ENCODE measurements around the gene ACSL5. TPM values are rescaled to one million over a fixed set of nuclear protein-coding genes. Genes with fewer than 3 reads are reported as not detected.
A peak's percentile ranks its signal among the peaks of the same experiment; 100 is the strongest.

ACSL5 gene, protein sequence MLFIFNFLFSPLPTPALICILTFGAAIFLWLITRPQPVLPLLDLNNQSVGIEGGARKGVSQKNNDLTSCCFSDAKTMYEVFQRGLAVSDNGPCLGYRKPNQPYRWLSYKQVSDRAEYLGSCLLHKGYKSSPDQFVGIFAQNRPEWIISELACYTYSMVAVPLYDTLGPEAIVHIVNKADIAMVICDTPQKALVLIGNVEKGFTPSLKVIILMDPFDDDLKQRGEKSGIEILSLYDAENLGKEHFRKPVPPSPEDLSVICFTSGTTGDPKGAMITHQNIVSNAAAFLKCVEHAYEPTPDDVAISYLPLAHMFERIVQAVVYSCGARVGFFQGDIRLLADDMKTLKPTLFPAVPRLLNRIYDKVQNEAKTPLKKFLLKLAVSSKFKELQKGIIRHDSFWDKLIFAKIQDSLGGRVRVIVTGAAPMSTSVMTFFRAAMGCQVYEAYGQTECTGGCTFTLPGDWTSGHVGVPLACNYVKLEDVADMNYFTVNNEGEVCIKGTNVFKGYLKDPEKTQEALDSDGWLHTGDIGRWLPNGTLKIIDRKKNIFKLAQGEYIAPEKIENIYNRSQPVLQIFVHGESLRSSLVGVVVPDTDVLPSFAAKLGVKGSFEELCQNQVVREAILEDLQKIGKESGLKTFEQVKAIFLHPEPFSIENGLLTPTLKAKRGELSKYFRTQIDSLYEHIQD
- polyA plus RNA-seq: 10 to 100 TPM; 63.9 to 86.5 (median 78.4) TPM

DNA sequence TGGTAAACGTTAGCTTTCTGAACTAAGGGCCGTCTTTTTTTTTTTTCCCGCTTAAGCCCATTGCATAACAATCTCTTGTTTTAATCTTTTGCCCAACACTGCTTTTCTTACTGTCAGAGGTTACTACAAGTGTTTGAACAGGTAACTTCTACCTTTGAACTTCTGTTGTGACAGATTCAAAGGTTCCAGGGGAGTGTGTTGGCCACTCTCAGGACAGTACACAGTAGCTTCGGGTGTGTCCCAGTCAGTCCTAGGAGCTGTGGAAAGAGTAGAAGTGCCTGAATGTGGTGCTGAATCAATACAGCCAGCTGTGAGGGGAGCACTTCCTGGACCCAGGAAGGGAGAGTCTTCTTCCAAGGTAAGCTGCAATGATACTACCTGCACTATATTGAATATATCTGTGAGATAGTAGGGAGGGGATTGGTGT lies at the start of gene ACSL5:
ACSL5 (plus strand) TSS at position 205 of the 427 bp plus-strand sequence. CDS start 20,831 bp downstream, outside the sequence.
- Mint-ChIP-seq H3K27me3 (ENCODE audit: low read depth in 3 of 3) (peaks cover 3 to 8% (median 8%) of the 10 kb centered on the region in 3 donors), H3K4me1 (peaks cover 56 to 60% of the 10 kb centered on the region in 2 donors), H3K27ac (peak within 1 kb of the TSS; percentile 96 to 100 (median 99)), H3K9me3 (no peaks in the 10 kb centered on the region), H3K36me3 (peaks cover 0 to 3% (median 0%) of the 10 kb centered on the region in 3 donors), H3K4me3 (peak within 1 kb of the TSS; percentile 96 to 100 (median 99))
- no peak for DNase-seq

- H3K9me3 Mint-ChIP-seq: no peaks in the 10 kb centered on the region
- no peak overlapping the region for H3K27ac Mint-ChIP-seq
- DNase-seq: no peak
- no peak overlapping the region for H3K4me3 Mint-ChIP-seq
- no peaks in the 10 kb centered on the region for H3K36me3 Mint-ChIP-seq
- H3K4me1 Mint-ChIP-seq: no peaks in the 10 kb centered on the region
- H3K27me3 Mint-ChIP-seq (ENCODE audit: low read depth in 3 of 3): peaks cover under 1 to 5% (median 2%) of the 10 kb centered on the region in 3 donors
Measured at GRCh38 chr10:112327678-112328077, 46.2 kb upstream of the ACSL5 start.

- no peaks in the 10 kb centered on the region for H3K4me1 Mint-ChIP-seq
- no peak for DNase-seq
- no peak overlapping the region for H3K4me3 Mint-ChIP-seq
- no peaks in the 10 kb centered on the region for H3K9me3 Mint-ChIP-seq
- no peak overlapping the region for H3K27ac Mint-ChIP-seq
- H3K36me3 Mint-ChIP-seq: no peaks in the 10 kb centered on the region
- peaks cover 2 to 7% (median 5%) of the 10 kb centered on the region in 3 donors for H3K27me3 Mint-ChIP-seq (ENCODE audit: low read depth in 3 of 3)
Measured at GRCh38 chr10:112330162-112330561, 43.8 kb upstream of the ACSL5 start.

- H3K36me3 Mint-ChIP-seq: no peaks in the 10 kb centered on the region
- no peak overlapping the region for H3K27ac Mint-ChIP-seq
- H3K9me3 Mint-ChIP-seq: no peaks in the 10 kb centered on the region
- H3K27me3 Mint-ChIP-seq (ENCODE audit: low read depth in 3 of 3): peaks cover 2 to 8% (median 7%) of the 10 kb centered on the region in 3 donors
- no peak overlapping the region for H3K4me3 Mint-ChIP-seq
- no peaks in the 10 kb centered on the region for H3K4me1 Mint-ChIP-seq
- DNase-seq: no peak
Measured at GRCh38 chr10:112330607-112331160, 43.2 kb upstream of the ACSL5 start.

DNA sequence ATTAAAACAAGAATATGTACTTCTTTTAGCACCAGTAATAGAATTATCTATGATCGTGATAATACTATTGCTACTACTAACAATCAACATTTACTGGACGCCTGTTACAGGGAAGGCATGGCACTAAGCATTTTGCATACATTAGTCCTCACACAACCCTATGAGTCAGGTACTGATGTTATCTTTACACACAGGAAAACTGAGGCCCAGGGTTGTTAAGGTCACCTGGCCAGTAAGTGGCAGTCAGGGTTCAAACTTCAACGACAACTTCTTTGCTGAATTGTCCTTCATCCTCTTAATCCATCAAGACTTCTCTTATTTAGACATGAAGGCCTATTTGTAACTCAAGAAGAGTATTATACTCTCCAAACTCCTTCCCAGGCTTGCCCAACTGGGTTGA lies 41.9 kb upstream of the ACSL5 start:
- Mint-ChIP-seq H3K36me3 (no peaks in the 10 kb centered on the region), H3K9me3 (no peaks in the 10 kb centered on the region), H3K27me3 (ENCODE audit: low read depth in 3 of 3) (peaks cover 4 to 10% (median 7%) of the 10 kb centered on the region in 3 donors), H3K4me3 (no peak overlapping the region), H3K4me1 (no peaks in the 10 kb centered on the region), H3K27ac (no peak overlapping the region)
- DNase-seq: no peak

DNA sequence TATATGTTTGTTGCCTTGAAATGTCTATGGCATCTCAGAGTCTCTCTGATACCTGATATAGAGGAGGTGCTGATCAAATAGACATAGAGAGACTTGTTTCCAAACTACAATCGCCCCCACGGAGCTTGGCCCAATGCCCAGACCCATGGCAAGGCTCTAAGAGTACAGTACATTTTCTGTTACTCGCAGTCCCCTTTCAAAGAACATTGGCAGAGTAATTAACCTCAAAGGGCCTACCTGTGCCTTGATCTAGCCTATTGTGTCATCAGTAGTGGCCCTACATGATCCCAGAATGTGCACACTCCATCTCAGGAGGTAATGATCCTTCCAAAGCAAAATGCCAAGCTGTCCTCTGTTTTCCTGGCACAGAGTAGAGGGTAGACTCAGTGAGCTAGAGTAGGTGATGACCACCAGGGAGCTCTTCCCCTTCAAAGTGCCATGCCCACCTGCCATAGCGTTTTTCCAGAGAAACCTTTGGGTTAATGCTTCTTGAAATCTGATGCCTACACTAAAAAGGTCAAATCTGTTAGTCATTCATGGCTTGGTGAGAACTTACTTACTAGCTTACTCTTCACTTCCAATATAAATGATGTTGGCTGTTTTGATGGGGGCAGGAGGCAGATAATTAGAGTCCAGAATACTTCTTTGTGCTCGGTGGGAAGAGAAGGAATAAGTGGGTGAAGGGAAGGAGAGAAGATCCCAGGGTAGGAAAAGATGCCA lies 41.2 kb upstream of the ACSL5 start:
- no peaks in the 10 kb centered on the region for H3K36me3 Mint-ChIP-seq
- no peak overlapping the region for H3K27ac Mint-ChIP-seq
- H3K4me3 Mint-ChIP-seq: no peak overlapping the region
- peaks cover 4 to 12% (median 7%) of the 10 kb centered on the region in 3 donors for H3K27me3 Mint-ChIP-seq (ENCODE audit: low read depth in 3 of 3)
- DNase-seq: no peak
- H3K9me3 Mint-ChIP-seq: no peaks in the 10 kb centered on the region
- H3K4me1 Mint-ChIP-seq: no peaks in the 10 kb centered on the region

DNA sequence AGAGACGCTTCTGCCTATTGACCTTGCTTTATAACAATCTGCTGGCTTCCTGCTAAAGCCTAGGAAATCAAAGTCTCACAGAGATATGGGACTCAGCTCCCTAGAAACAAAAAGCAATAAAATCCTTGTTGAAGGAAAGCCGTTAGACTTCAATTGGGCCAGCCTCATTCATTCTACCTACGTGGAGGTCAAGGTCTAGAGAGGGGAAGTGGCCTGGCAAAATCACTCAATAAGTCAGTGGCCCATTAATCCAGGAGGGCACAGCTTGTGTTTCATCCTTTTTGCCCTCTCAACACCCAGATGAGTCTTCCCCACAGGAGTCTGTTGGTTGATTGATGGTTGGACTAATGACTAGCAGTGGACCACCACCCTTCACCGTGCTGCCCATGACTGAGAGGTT lies 40.5 kb upstream of the ACSL5 start:
- H3K9me3 Mint-ChIP-seq: no peaks in the 10 kb centered on the region
- no peak overlapping the region for H3K27ac Mint-ChIP-seq
- H3K36me3 Mint-ChIP-seq: no peaks in the 10 kb centered on the region
- H3K4me3 Mint-ChIP-seq: no peak overlapping the region
- H3K27me3 Mint-ChIP-seq (ENCODE audit: low read depth in 3 of 3): peaks cover 4 to 12% (median 6%) of the 10 kb centered on the region in 3 donors
- no peak for DNase-seq
- no peaks in the 10 kb centered on the region for H3K4me1 Mint-ChIP-seq

DNA sequence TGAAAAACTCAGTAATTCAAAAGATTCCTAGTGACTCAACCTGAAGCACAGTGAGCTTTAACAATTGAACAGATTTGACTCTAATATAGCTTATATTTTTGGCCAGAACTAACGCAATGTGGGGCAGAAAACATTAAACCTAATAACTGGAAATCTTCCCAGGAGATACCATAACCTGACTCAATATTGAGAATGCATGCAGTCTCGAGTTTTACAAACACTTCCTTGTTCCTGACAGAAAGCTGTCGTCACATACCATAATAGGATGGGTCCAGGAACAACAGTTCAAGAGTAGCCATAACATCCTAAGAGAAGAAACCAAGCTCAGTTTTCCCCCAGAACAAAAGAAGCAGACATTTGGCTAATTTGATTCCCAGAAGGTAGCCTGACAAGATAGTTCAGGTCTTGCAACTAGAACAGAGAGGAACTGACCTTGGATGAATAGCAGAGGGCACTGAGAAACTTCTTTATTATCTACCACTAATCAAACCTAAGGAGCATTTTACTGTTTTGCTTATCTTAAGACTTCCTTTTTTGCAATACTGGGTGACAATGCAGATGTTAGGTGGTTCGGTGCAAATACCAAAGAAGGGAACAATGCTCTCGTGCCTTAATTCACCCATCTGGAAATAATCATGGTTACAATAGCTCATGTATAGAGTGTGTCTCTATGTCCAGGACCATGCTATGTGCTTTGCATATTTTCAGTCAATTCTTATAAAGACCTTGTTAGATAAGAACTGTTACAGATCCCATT lies 38.6 kb upstream of the ACSL5 start:
- H3K9me3 Mint-ChIP-seq: no peaks in the 10 kb centered on the region
- H3K4me1 Mint-ChIP-seq: no peaks in the 10 kb centered on the region
- no peak overlapping the region for H3K27ac Mint-ChIP-seq
- DNase-seq: no peak
- H3K27me3 Mint-ChIP-seq (ENCODE audit: low read depth in 3 of 3): peaks cover 4 to 12% (median 7%) of the 10 kb centered on the region in 3 donors
- no peak overlapping the region for H3K4me3 Mint-ChIP-seq
- no peaks in the 10 kb centered on the region for H3K36me3 Mint-ChIP-seq

- Mint-ChIP-seq H3K4me3 (no peak overlapping the region), H3K4me1 (no peaks in the 10 kb centered on the region), H3K36me3 (no peaks in the 10 kb centered on the region), H3K27ac (no peak overlapping the region), H3K9me3 (no peaks in the 10 kb centered on the region), H3K27me3 (ENCODE audit: low read depth in 3 of 3) (peaks cover 4 to 12% (median 7%) of the 10 kb centered on the region in 3 donors)
- no peak for DNase-seq
Measured at GRCh38 chr10:112335868-112336265, 38.0 kb upstream of the ACSL5 start.

DNA sequence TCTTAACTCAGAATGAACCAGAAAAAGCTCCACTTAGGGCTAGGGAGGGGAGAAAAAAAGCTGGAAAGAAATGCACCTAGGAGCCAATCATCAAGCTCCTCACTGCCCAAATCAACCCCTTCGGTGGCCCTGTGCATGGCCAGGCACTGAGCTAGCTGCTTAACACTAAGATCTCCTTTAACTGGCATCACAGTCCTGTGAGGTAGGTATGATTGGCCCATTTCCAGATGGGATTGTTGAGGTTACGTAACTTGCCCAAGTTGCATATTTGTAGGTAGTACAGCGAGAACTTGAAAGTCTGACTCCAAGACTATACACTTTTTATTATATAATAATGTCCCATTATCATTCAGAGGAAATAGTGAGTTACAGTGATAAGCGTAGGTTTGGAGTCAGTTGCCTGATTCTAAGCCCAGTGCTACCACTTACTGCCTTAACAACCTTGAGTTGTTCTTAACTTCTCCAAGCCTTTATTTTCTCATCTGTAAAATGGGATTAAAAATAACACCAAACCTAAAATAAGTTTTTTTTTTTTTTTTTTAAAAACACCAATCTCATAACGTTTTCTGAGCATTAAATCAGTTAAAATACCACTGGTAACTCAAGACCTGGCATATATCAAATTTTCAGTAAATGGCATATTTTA lies 37.2 kb upstream of the ACSL5 start:
- no peaks in the 10 kb centered on the region for H3K36me3 Mint-ChIP-seq
- no peak overlapping the region for H3K27ac Mint-ChIP-seq
- H3K27me3 Mint-ChIP-seq (ENCODE audit: low read depth in 3 of 3): peaks cover 4 to 12% (median 7%) of the 10 kb centered on the region in 3 donors
- no peak for DNase-seq
- no peaks in the 10 kb centered on the region for H3K4me1 Mint-ChIP-seq
- no peaks in the 10 kb centered on the region for H3K9me3 Mint-ChIP-seq
- H3K4me3 Mint-ChIP-seq: no peak overlapping the region

DNA sequence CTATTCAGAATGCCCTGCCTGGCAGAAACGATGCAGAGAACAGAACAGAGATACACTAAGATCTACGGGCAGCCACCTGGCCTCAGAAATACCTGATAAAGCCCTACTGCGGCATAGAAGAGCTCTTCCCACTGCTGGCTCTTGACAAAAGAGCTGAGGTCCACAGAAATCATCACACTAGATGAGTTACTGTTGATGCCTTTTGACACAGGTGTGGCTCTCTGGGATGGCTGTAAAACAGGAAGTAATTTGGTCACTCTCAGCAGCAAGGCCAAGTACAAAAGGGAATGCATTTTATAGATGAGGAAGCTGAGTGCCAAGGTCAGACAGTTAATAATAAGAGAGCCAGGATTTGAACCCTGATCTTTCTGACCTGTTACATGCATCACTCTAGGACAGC lies 35.0 kb upstream of the ACSL5 start:
- Mint-ChIP-seq H3K36me3 (no peaks in the 10 kb centered on the region), H3K9me3 (no peaks in the 10 kb centered on the region), H3K27me3 (ENCODE audit: low read depth in 3 of 3) (peaks cover 2 to 7% (median 2%) of the 10 kb centered on the region in 3 donors), H3K4me1 (no peaks in the 10 kb centered on the region), H3K4me3 (no peak overlapping the region), H3K27ac (no peak overlapping the region)
- no peak for DNase-seq

- no peak for DNase-seq
- no peak overlapping the region for H3K4me3 Mint-ChIP-seq
- H3K4me1 Mint-ChIP-seq: peaks cover 0 to 6% of the 10 kb centered on the region in 2 donors
- H3K36me3 Mint-ChIP-seq: no peaks in the 10 kb centered on the region
- no peak overlapping the region for H3K27ac Mint-ChIP-seq
- no peaks in the 10 kb centered on the region for H3K9me3 Mint-ChIP-seq
- H3K27me3 Mint-ChIP-seq (ENCODE audit: low read depth in 3 of 3): peaks cover 2 to 5% (median 2%) of the 10 kb centered on the region in 3 donors
Measured at GRCh38 chr10:112340601-112341000, 33.3 kb upstream of the ACSL5 start.
